Stimulated activated CD8-positive, alpha-beta memory T cell treated with anti-CD3 and anti-CD28 coated beads, Interleukin-4, amount 100 ng/mL, for 24 hours (primary cell): ENCODE results near the gene NID1.
"Not testable (repeated sequence)": the region's sequence is repeated elsewhere in the genome, so short reads cannot be mapped to it uniquely, and the experiment has no call there.

Source experiments
- DNase-seq: peaks from one replicate; pipeline ENCODE4 v3.0.0-alpha.2; 2020; ENCODE audit warnings: low read depth

NID1 gene

GRCh38 chr1:236030534-236030933, 34.4 kb downstream of the NID1 start:
- no peak for DNase-seq

- no peak for DNase-seq
Measured at GRCh38 chr1:236029428-236029940, 35.4 kb downstream of the NID1 start.

- DNase-seq: no peak
Measured at GRCh38 chr1:236027104-236027503, 37.8 kb downstream of the NID1 start.

- DNase-seq: no peak
Measured at GRCh38 chr1:236025836-236026235, 39.1 kb downstream of the NID1 start.

GRCh38 chr1:236024641-236025040, 40.2 kb downstream of the NID1 start:
- DNase-seq: no peak

- DNase-seq: no peak
Measured at GRCh38 chr1:236023926-236024565, 40.8 kb downstream of the NID1 start.

- no peak for DNase-seq
Measured at GRCh38 chr1:236021424-236022135, 43.3 kb downstream of the NID1 start.

- no peak for DNase-seq
Measured at GRCh38 chr1:236020359-236021219, 44.3 kb downstream of the NID1 start.

- DNase-seq: no peak
Measured at GRCh38 chr1:236018885-236019453, 45.9 kb downstream of the NID1 start.

- DNase-seq: no peak
Measured at GRCh38 chr1:236016782-236017400, 48.0 kb downstream of the NID1 start.

- DNase-seq: no peak
Measured at GRCh38 chr1:236016083-236016482, 48.8 kb downstream of the NID1 start.

GRCh38 chr1:236015539-236015938, 49.4 kb downstream of the NID1 start:
- no peak for DNase-seq

GRCh38 chr1:236013330-236013729, 51.6 kb downstream of the NID1 start:
- DNase-seq: no peak

- DNase-seq: no peak
Measured at GRCh38 chr1:236011641-236012040, 53.2 kb downstream of the NID1 start.

- no peak for DNase-seq
Measured at GRCh38 chr1:236010443-236010842, 54.4 kb downstream of the NID1 start.

GRCh38 chr1:236009857-236010256, 55.0 kb downstream of the NID1 start:
- DNase-seq: no peak

- DNase-seq: no peak
Measured at GRCh38 chr1:236009191-236009590, 55.7 kb downstream of the NID1 start.

GRCh38 chr1:236007781-236008180, 57.1 kb downstream of the NID1 start:
- no peak for DNase-seq

- not testable (repeated sequence) for DNase-seq
Measured at GRCh38 chr1:236003058-236003457, 61.8 kb downstream of the NID1 start.

GRCh38 chr1:236002572-236002971, 62.3 kb downstream of the NID1 start:
- no peak for DNase-seq

GRCh38 chr1:236002025-236002390, 62.9 kb downstream of the NID1 start:
- no peak for DNase-seq

GRCh38 chr1:236000781-236001180, 64.1 kb downstream of the NID1 start:
- no peak for DNase-seq
